OCI-LY7 (cell line): ENCODE data around the gene ANKUB1.

ENCODE experiments used
- CTCF ChIP-seq: fragments of 200-600 bp; sonication (generic); conservative IDR thresholded peaks from 2 replicates; pipeline ENCODE4 v1.5.1; 2014; ENCODE audit warnings: mild to moderate bottlenecking, antibody characterized with exemption, low read length, moderate library complexity, mixed read lengths
- EZH2phosphoT487 ChIP-seq: fragments of 200-600 bp; sonication (generic); IDR thresholded peaks from 2 replicates; pipeline ENCODE4 v1.6.1; 2018; ENCODE audit warnings: low read depth, borderline replicate concordance, mild to moderate bottlenecking, mixed run types, antibody characterized with exemption, low read length, moderate library complexity, mixed read lengths

- no peak for TF ChIP-seq CTCF
- TF ChIP-seq EZH2phosphoT487, result no peak
These were observed 34.3 kb upstream of the ANKUB1 start for GRCh38 chr3:149826636-149827035.
